SW480 (cell line): ENCODE results near the gene PXK.
"Not testable (repeated sequence)": the region's sequence is repeated elsewhere in the genome, so short reads cannot be mapped to it uniquely, and the experiment has no call there.

ENCODE experiments used
- DNase-seq: peaks from one replicate; pipeline ENCODE4 v3.0.0-alpha.2; 2016; ENCODE audit warnings: low spot score

The PXK gene

DNA sequence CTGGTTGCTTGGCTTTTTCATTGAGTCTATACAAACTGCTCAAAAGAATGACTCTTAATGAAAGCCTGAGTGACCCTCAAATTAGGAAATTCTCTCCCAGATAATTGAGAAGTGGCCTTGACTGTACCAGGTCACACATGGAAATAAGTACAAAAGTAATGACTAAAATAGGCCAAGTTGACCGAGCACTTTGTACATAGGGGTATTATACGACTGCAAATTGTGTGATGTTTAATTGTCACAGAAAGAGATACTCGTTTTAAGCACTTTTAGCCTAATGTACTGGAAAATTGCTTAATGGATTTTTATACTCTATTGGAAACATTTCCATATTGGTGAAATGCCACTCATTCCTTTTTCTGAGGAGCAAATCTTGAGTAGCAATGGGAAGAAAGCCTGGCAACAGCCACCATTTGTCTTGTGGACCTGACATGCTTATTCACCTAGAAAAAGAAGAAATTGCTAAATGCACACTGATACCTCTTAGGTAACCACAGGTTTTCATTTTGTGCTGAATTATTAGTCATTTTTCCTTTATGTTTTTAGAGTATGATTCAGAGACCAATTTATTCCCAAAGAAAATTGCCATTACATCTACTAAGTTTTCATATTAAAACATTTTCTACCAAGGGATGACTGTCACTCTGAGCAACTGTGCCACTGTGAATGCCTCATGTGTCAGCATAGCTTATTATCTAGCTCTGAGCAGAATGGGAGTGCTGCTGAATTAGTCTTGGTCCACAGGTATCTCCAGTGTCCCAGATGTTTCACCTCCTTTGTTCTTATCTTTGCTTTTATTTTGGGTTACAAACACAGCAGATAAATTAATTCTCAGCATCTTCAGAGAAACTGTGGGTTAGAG is 8.9 kb upstream of the PXK start:
- DNase-seq = no peak

DNA sequence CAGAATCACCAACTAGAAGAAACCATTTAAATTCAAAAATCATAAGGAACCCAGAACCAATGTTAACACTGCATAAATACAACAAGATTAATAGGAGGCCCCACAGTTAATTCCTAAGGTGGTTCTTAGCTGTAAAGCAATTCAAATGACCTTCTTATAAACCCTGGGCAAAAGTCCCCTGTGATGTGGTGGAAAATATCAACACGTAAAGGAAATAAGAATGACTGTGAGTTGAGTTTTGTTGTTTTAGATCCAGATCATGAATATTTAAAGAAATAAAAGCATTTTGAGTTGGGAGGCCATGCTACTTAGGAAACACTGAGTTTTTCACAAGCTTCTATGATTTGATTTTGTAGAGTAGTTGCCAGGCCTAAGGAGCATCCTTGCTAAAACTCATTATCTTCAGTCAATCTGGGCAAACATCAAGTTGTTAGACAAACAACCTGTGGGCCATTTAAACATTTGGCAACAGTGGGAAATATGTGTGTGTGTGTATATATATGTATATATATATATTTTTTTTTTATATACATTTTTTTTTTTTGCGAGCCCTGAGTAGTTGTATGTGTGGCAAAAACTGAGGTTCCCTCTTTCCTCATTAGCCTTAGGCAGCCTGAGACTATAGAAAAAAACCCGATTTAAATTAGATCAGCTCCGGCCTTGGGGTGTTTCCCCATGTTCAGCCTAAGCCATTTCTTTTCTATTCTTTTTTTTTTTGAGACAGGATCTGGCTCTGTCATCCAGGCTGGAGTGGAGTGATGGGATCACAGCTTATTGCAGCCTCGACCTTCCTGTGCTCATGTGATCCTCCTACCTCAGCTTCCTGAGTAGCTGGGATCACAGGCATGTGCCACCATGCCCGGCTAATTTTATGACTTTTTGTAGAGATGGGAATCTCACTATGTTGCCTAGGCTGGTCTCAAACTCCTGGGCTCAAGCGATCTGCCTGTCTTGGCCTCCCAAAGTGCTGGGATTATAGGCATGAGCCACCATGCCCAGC is 8.0 kb upstream of the PXK start:
- no peak for DNase-seq

DNA sequence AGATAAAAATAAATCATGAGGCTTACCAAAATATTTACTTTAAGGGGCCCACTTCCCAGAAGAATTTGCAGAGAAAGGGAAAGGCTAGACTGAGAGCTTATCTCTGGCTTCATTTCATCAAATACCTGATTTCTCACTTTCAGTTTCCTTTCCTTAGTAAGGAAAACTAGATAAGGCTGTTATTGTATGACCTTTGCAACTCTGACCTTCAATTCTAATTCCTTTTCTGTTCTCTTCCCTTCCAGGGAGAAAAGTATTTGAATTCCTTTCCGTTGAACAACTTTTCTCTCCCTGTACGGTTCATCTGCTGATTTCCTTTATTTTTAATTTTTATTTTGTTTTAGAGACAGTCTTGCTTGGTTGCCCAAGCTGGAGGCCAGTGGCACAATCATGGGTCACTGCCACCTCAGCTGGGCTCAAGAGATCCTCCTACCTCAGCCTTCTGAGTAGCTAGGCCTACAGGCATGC is 7.1 kb upstream of the PXK start:
- no peak for DNase-seq

DNA sequence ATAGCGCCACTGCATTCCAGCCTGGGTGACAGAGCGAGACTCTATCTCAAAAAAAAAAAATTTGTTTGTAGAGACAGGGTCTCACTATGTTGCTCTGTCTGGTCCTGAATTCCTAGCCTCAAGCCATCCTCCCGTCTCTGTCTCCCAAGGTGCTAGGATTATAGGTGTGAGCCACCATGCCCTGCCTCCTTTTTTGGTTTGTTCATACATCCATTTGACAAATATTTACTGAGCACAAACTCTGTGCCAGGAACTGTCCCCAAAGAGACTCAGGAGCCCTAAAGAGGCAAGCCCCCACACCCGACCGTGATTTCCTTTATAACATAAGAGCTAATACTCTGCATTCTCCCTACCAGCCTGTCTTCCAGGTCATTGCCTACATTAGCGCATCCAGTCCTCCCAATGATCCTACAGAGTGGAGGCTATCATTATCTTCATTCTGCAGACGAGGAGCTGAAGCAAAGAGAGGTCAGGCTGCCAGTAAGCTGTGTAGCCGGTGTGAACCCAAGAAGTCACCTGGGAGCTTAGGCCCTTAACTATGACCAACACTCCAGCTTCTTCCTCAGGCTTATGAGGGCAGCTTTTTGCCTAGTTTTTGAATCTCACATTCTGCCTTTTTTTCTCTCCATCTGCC is 6.3 kb upstream of the PXK start:
- no peak for DNase-seq

DNA sequence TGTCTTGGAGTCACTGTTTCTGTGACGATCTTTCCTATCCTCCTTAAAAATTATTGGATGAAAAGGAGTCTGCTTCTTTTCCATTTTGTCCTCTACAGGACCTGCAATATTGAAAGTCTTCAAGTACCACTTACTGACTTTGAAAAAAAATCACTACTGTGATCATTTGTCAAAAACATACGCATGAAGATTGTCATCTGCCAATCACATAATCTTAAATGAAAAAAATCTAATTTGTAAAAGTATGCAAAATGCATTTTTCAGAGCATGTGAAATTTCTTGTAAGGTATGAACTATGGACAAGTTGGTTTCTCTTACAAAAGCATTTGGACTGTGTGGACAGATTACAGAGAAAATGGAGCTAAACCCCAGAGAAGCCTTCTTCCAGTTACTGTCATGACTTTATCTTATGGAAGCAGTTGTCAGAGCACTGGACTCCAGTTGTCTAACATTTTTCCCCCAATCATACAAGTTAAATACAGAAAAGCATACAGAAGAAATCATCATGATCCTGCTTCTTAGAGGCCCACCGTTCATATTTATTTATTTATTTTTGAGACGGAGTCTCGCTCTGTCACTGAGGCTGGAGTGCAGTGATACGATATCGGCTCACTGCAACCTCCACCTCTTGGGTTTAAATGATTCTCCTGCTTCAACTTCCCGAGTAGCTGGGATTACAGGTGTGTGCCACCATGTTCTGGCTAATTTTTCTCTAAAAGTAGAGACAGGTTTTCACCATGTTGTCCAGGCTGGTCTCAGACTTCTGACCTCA is 3.4 kb upstream of the PXK start:
- no peak for DNase-seq

GRCh38 chr3:58329922-58330413 is 2.7 kb upstream of the PXK start:
- DNase-seq = no peak

DNA sequence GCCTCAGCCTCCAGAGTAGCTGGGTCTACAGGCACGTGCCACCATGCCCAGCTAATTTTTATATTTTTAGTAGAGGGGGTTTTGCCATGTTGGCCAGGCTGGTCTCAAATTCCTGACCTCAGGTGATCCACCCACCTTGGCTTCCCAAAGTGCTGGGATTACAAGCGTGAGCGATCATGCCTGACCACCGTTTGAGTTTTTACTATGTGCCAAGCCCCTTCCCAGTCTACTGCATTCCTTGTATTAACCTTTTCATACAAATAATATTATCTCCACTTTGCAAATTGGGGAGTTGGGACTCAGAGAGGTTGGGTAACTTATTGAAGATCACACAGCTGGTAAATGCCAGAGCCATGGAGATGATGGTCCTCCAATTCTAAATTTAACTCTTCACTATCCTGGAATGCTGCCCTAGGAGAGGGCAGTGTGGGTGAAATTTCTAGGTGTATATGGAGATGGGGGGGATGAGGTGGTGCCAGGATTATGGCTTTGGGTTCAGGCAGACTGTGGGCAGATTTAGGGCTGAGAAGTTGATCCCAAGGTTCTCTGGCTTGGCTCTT is 1.0 kb upstream of the PXK start:
- DNase-seq = no peak

DNA sequence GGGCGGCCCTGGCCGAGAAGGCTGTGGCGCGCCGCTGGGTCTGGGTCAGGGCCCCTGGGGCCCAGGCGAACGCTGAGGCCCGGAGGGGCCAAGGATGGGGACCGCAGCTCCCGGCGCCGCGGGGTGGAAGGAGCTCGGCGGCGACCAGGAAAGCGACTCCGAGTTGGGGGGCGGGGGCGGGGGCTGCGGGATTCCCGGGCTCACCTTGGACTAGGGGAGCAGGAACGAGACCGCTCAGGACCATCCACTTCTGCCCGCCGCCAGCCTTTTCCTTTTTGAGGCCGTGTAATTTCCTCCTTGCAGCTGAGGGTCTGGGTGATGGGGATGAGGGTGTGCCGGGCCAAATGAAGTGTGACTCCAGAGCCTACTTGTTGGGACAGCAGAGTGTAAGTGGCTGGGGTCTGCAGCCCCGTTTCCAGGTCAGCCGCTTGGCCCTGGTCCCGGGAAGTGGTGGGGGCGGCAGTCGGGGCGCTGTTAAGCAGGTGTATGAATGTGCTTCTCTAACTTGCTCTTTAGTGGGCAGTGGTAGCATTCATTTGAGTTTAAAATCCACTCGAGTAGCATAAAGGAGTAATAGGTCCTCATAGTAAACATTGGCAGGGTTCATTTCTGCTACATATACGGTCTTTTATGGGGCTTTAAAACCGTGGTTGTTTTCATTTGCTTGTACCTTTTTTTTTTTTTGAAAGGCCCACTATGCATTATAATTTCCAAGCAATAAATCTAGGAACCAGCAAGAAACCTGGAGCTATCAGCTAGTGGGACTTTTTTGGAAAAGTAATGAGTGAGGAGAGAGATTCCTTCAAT is 717 bp downstream of the PXK start:
- DNase-seq = peak; percentile 61

DNA sequence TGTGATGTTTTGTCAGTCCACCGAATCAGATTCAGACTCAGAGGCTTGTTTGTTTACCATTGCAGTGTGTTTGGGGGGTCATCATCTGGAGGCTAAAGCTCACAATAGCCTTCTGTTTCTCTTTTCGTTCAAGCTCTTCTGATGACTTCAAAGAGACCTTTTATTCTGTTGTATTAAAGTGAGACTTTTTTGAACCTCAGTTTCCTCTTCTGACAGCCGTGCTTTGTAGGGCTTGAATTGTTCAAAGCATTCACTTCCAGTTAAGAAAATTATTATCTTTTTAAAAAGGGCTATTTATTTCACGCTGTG is 1.3 kb downstream of the PXK start:
- peak; percentile 48 for DNase-seq

DNA sequence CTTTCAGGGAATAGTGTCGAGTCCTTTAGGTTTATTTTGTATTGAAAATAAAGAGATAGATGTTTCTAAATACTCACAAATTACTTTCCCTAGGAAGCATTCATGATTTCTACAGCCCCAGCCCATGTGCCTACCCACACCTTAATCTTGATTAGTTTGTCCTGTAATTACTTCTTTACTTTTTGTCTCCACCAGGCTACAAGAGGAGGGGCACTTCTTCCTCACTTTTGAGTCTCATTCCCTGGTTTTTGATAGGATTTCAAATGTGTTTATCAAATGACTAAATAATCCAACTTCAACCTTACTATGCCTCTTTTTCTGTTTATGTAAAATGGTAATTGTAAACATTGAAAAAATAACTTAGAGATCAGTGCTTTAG is 1.8 kb downstream of the PXK start:
- DNase-seq = no peak

GRCh38 chr3:58335652-58335947 is 2.9 kb downstream of the PXK start:
- DNase-seq = peak; percentile 49

GRCh38 chr3:58336135-58336882 is 3.6 kb downstream of the PXK start:
- peak; percentile 69 for DNase-seq

DNA sequence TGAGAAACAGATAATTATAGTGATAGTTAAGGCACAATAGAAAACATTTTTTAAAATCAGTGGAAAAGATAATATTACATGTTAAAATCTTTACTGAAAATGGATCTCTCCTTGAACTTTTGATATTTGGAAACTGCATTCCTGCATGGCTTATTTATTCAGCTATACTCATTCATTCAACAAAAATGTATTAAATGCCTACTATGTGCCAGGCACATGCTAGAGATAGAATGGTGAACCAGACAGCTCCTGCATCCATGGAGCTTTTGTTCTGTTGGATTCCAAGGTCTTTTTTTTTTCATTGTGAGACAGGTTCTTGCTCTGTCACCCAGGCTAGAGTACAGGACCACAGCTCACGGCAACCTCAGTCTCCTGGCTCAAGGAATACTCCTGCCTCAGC is 4.5 kb downstream of the PXK start:
- no peak for DNase-seq

- DNase-seq = not testable (repeated sequence)
These were observed 6.5 kb downstream of the PXK start for GRCh38 chr3:58339146-58339545.

DNA sequence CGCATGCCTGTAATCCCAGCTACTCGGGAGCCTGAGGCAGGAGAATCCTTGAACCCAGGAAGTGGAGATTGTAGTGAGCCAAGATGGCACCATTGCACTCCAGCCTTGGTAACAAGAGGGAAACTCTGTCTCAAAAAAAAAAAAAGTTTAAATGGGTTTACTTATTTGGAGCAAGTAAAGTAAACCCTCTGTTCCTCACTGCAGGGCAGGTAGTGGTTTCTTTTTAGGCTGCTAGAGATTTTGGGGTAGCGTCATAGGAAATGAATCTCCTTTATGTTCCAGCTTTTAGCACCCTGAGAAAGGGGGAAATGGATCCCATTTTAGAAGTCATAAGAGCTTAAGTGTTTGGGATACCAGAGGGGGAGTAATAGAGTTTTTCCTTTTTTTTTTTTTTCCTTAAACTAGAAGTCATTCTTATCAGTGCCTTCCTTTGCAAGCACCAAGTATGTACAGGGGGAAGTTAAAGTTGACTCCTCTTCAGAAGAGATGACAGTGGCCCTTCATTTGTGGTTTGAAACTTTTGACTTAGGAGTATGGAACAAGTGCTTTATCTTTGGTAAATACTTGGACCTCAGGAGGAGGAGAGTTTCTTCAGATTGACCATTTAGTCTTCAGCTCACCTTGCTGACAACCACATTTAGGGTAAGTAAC is 8.0 kb downstream of the PXK start:
- no peak for DNase-seq

GRCh38 chr3:58341376-58341775 is 8.7 kb downstream of the PXK start:
- DNase-seq = no peak

DNA sequence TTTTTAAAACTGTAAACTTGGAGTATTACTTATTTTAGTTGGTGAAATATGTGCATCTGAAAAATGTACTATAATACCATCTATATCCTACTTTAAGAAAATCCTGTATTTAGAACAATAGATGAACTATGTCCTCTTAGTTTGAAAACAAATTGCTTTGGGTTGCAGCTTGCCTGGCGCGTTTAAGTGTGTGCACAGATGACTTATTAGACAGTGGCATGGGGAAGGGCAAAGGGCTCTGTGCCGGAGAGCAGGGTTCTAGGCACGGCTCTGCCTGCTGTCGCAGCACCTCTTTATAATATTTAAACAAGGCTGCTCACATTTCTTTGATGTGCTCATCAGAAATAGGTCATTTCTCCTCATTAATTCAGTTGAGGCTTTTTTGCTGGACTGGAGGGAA is 10.0 kb downstream of the PXK start:
- no peak for DNase-seq

GRCh38 chr3:58345457-58345856 is 12.8 kb downstream of the PXK start:
- DNase-seq = no peak

- DNase-seq = no peak
These were observed 13.7 kb downstream of the PXK start for GRCh38 chr3:58346368-58346767.
